PC-9 (cell line): ENCODE results near the gene PJA1.

ENCODE experiments used
- EZH2 ChIP-seq: fragments of 200-600 bp; sonication (generic); IDR thresholded peaks from 2 replicates; pipeline ENCODE4 v1.8.0; 2017; ENCODE audit warnings: antibody characterized with exemption, low read depth
- TF ChIP-seq, protein P1 (sequence below): fragments of 200-600 bp; sonication (generic); conservative IDR thresholded peaks from 2 replicates; pipeline ENCODE4 v1.6.1; 2017; ENCODE audit warnings: mixed run types, antibody characterized with exemption, mild to moderate bottlenecking, moderate library complexity

GRCh38 chrX:69182818-69183380, 17.6 kb upstream of the PJA1 start:
- TF ChIP-seq, protein P1, sequence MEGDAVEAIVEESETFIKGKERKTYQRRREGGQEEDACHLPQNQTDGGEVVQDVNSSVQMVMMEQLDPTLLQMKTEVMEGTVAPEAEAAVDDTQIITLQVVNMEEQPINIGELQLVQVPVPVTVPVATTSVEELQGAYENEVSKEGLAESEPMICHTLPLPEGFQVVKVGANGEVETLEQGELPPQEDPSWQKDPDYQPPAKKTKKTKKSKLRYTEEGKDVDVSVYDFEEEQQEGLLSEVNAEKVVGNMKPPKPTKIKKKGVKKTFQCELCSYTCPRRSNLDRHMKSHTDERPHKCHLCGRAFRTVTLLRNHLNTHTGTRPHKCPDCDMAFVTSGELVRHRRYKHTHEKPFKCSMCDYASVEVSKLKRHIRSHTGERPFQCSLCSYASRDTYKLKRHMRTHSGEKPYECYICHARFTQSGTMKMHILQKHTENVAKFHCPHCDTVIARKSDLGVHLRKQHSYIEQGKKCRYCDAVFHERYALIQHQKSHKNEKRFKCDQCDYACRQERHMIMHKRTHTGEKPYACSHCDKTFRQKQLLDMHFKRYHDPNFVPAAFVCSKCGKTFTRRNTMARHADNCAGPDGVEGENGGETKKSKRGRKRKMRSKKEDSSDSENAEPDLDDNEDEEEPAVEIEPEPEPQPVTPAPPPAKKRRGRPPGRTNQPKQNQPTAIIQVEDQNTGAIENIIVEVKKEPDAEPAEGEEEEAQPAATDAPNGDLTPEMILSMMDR = no peak
- TF ChIP-seq EZH2 = no peak
